ENCODE measurements around the gene C3orf52. TPM values are rescaled to one million over a fixed set of nuclear protein-coding genes. Genes with fewer than 3 reads are reported as not detected.

C3orf52 gene
- total RNA-seq, 1 donor from 2014 or later: 16.4 TPM

DNA sequence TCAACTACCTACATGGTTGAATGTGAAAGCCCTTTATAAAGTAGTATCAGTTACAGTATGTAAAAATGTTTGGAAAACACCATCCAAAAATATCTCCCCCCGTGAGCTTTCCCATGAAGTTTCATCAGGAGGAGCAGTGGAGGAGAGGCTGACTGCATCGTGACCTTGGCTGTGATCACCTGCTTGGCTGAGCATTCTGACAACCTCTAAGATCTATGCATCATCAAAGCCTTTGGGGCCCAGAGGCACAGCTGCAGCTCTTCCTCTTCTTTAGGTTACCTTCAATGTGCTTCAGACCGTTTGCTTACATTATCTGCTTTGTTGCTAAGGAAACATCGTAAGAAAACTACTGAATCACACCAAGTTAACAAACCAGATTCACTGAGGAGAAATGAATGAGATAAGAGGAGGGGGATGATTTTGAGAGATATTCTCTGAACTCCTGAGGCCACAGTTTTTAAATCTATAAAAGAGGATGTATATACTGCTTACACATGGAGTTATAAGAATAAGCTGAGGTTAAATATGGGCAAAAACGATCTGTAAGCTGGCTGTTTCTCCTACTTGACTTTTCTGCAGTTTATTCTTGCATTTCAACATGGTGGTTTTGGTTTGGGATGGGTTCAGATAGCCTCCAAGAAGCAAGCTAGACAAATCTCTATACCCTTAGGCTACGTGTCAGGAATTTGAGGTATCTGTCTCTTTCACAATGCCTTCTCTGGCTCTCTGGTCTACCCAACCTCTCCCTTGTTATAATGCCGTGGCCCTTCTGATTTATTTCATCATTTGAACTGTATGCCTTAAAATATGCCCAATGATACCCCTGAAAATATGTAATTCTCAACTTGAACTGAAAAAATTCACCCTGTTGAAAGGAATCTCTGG lies 42.9 kb downstream of the C3orf52 start:
- Histone ChIP-seq H3K4me1 (peaks cover 16% of the 10 kb centered on the region), H3K36me3 (no peaks in the 10 kb centered on the region), H3K27me3 (ENCODE audit: low read depth) (no peaks in the 10 kb centered on the region), H3K4me3 (no peak overlapping the region), H3K9me3 (no peaks in the 10 kb centered on the region), H3K27ac (no peak overlapping the region)
- no peak for ATAC-seq
- no peak for DNase-seq
- TF ChIP-seq CTCF (IDR thresholded peaks at IDR 0.05): no peak
- intact Hi-C loops (cut with DNase I): no loop called here

GRCh38 chr3:112129925-112130637 lies 43.9 kb downstream of the C3orf52 start:
- H3K9me3 ChIP-seq: no peaks in the 10 kb centered on the region
- DNase-seq: no peak
- no peak for ATAC-seq
- H3K4me3 ChIP-seq: no peak overlapping the region
- peaks cover 16% of the 10 kb centered on the region for H3K4me1 ChIP-seq
- H3K27me3 ChIP-seq (ENCODE audit: low read depth): no peaks in the 10 kb centered on the region
- H3K27ac ChIP-seq: no peak overlapping the region
- no peak for TF ChIP-seq CTCF (IDR thresholded peaks at IDR 0.05)
- intact Hi-C loops (cut with DNase I): no loop called here
- H3K36me3 ChIP-seq: no peaks in the 10 kb centered on the region

DNA sequence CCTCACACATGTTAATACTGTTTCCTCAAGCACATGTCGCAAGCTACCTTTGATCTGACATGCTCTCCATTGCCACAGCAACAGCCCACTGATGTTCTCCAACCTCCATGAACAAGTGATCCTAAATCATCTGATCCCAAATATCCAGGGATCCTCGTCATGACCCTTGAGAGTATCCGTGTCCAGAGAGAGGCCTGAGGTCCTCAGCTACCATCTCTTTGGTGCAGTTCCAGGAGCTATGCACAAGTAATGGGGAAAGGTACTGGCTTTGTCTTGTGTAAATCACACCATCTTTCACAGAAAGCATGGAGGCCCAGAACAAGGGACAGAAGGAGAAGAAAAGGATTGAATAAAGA lies 44.4 kb downstream of the C3orf52 start:
- no peaks in the 10 kb centered on the region for H3K27me3 ChIP-seq (ENCODE audit: low read depth)
- H3K27ac ChIP-seq: no peak overlapping the region
- DNase-seq (no peak), ATAC-seq (no peak)
- no peak for TF ChIP-seq CTCF (IDR thresholded peaks at IDR 0.05)
- H3K36me3 ChIP-seq: no peaks in the 10 kb centered on the region
- intact Hi-C loops (cut with DNase I): no loop called here
- H3K4me3 ChIP-seq: no peak overlapping the region
- peaks cover 16% of the 10 kb centered on the region for H3K4me1 ChIP-seq
- H3K9me3 ChIP-seq: no peaks in the 10 kb centered on the region

DNA sequence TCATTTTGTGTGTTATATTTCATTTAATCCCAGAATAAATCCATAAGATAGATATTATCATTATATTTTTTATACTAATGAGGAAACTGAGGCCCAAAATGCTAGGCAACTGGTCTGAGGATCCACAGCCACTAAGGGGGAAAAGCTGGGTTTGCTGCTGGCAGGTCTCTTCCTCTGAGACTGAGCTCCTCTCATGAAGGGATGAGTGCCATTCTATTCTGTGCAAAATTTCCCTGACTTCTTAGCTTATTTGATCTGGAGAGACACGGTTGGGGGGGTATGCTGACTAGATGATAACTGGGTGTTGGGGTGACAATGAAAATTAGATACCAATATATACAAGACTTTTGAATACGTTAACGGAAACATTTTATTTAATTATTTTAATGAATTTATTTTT lies 44.9 kb downstream of the C3orf52 start:
- no peak for ATAC-seq
- intact Hi-C loops (cut with DNase I): no loop called here
- no peak overlapping the region for H3K4me3 ChIP-seq
- no peaks in the 10 kb centered on the region for H3K9me3 ChIP-seq
- TF ChIP-seq CTCF (IDR thresholded peaks at IDR 0.05): no peak
- no peak overlapping the region for H3K27ac ChIP-seq
- no peaks in the 10 kb centered on the region for H3K36me3 ChIP-seq
- H3K27me3 ChIP-seq (ENCODE audit: low read depth): no peaks in the 10 kb centered on the region
- DNase-seq: no peak
- peaks cover 16% of the 10 kb centered on the region for H3K4me1 ChIP-seq

GRCh38 chr3:112132088-112132487 lies 45.9 kb downstream of the C3orf52 start:
- Histone ChIP-seq H3K36me3 (no peaks in the 10 kb centered on the region), H3K4me3 (no peak overlapping the region), H3K27ac (no peak overlapping the region), H3K27me3 (ENCODE audit: low read depth) (no peaks in the 10 kb centered on the region), H3K9me3 (no peaks in the 10 kb centered on the region), H3K4me1 (peaks cover 6% of the 10 kb centered on the region)
- ATAC-seq (no peak), DNase-seq (no peak)
- TF ChIP-seq CTCF (IDR thresholded peaks at IDR 0.05): no peak
- intact Hi-C loops (cut with DNase I): no loop called here
